HL-60 (cell line): Measurements from ENCODE around the gene BICRAL.

Experiments used
- DNase-seq, 2 experiments: peaks; one replicate each; pipeline ENCODE4 v3.0.0-alpha.2; 2010 to 2020; ENCODE audit warnings: low read depth in 1 of 2, low spot score in 1 of 2
- H3K27ac ChIP-seq: fragments of 250-450 bp; sonication (Bioruptor Pico); replicated peaks from 2 replicates; pipeline ENCODE4 v1.5.1; 2020; ENCODE audit warnings: mild to moderate bottlenecking, moderate library complexity
- H3K27me3 ChIP-seq: fragments of 250-450 bp; sonication (Bioruptor Pico); 2 replicates; pipeline ENCODE4 v1.5.1; 2021; ENCODE audit warnings: mild to moderate bottlenecking, moderate library complexity; ENCODE audit not compliant: insufficient read depth, poor library complexity, severe bottlenecking
- H3K4me3 ChIP-seq: replicated peaks from 2 replicates; pipeline ENCODE4 v1.5.1; 2011; ENCODE audit warnings: mild to moderate bottlenecking, control low read depth, low read length; ENCODE audit not compliant: insufficient read depth
- CTCF ChIP-seq: IDR thresholded peaks from one replicate; pipeline ENCODE4 v1.5.1; 2011; ENCODE audit warnings: low read length, control low read depth, inconsistent platforms; ENCODE audit not compliant: insufficient read depth
- GABPA ChIP-seq: IDR thresholded peaks from 2 replicates; pipeline ENCODE4 v1.6.1; 2012; ENCODE audit warnings: low read depth
- POLR2AphosphoS5 ChIP-seq: IDR thresholded peaks from 2 replicates; pipeline ENCODE4 v1.6.1; 2012; ENCODE audit warnings: low read depth
- REST ChIP-seq: IDR thresholded peaks from 2 replicates; pipeline ENCODE4 v1.6.1; 2012; ENCODE audit warnings: low read depth; ENCODE audit not compliant: insufficient replicate concordance
- SPI1 ChIP-seq: IDR thresholded peaks from 2 replicates; pipeline ENCODE4 v1.6.1; 2012; ENCODE audit warnings: low read depth, mild to moderate bottlenecking, borderline replicate concordance

BICRAL gene

GRCh38 chr6:42745083-42745639 is 36.7 kb upstream of the BICRAL start:
- peak overlapping the region; percentile 98 for H3K27ac ChIP-seq
- H3K4me3 ChIP-seq = peak overlapping the region; percentile 88
- TF ChIP-seq GABPA = no peak
- TF ChIP-seq SPI1 = no peak
- TF ChIP-seq REST = no peak
- peak; percentile 37; the same call in 1 of the 2 replicates for TF ChIP-seq POLR2AphosphoS5
- no peak for TF ChIP-seq CTCF
- H3K27me3 ChIP-seq = no peaks in the 10 kb centered on the region
- peak; percentile 41 to 75 for DNase-seq

GRCh38 chr6:42745640-42746462 is 36.0 kb upstream of the BICRAL start, which contains the start of gene TBCC:
Gene TBCC (minus strand): TSS chr6:42746103. CDS start chr6:42746073, 30 bp downstream.
- peak within 1 kb of the TSS; percentile 88 for H3K4me3 ChIP-seq
- peak within 1 kb of the TSS; percentile 98 for H3K27ac ChIP-seq
- peak; percentile 96 to 98 for DNase-seq
- peak; percentile 77 for TF ChIP-seq REST
- TF ChIP-seq CTCF = no peak
- peak; percentile 96 for TF ChIP-seq POLR2AphosphoS5
- peak; percentile 71; the same call in 1 of the 2 replicates for TF ChIP-seq SPI1
- H3K27me3 ChIP-seq = no peaks in the 10 kb centered on the region

- Histone ChIP-seq H3K4me3 (peak overlapping the region; percentile 76), H3K27me3 (no peaks in the 10 kb centered on the region), H3K27ac (peak overlapping the region; percentile 98)
- TF ChIP-seq REST (no peak), GABPA (peak; percentile 12; the same call in 1 of the 2 replicates), CTCF (no peak), POLR2AphosphoS5 (no peak), SPI1 (peak; percentile 92)
- DNase-seq = peak; percentile 54 to 79
Observed at GRCh38 chr6:42746463-42747391, 35.1 kb upstream of the BICRAL start.
